HG03280 (cell line): ENCODE data around the gene OSGIN1.
"Not testable (repeated sequence)": the region's sequence is repeated elsewhere in the genome, so short reads cannot be mapped to it uniquely, and the experiment has no call there.

Experiments
- ATAC-seq: cut with Tn5 transposase; IDR thresholded peaks from one replicate; pipeline ENCODE4 v1.9.1; 2021; ENCODE audit warnings: mild to moderate bottlenecking, moderate library complexity; ENCODE audit not compliant: unreplicated experiment

The OSGIN1 gene

GRCh38 chr16:83940119-83940518 is 12.9 kb upstream of the OSGIN1 start:
- no peak for ATAC-seq

- ATAC-seq: no peak
These were observed 12.2 kb upstream of the OSGIN1 start for GRCh38 chr16:83940630-83941378.

- ATAC-seq: not testable (repeated sequence)
These were observed 11.5 kb upstream of the OSGIN1 start for GRCh38 chr16:83941546-83941945.

GRCh38 chr16:83942074-83942473 is 11.0 kb upstream of the OSGIN1 start:
- no peak for ATAC-seq

- no peak for ATAC-seq
These were observed 10.1 kb upstream of the OSGIN1 start for GRCh38 chr16:83942815-83943515.

- no peak for ATAC-seq
These were observed 9.5 kb upstream of the OSGIN1 start for GRCh38 chr16:83943516-83944050.

GRCh38 chr16:83945587-83945986 is 7.5 kb upstream of the OSGIN1 start:
- no peak for ATAC-seq

GRCh38 chr16:83946154-83946780 is 6.8 kb upstream of the OSGIN1 start:
- no peak for ATAC-seq

GRCh38 chr16:83946781-83947566 is 6.1 kb upstream of the OSGIN1 start:
- no peak for ATAC-seq

- no peak for ATAC-seq
These were observed 5.3 kb upstream of the OSGIN1 start for GRCh38 chr16:83947642-83948234.

GRCh38 chr16:83948914-83949723 is 3.9 kb upstream of the OSGIN1 start:
- ATAC-seq: no peak

- no peak for ATAC-seq
These were observed 3.4 kb upstream of the OSGIN1 start for GRCh38 chr16:83949724-83950001.

- not testable (repeated sequence) for ATAC-seq
These were observed 2.1 kb upstream of the OSGIN1 start for GRCh38 chr16:83950862-83951399.

GRCh38 chr16:83951544-83951943 is 1.5 kb upstream of the OSGIN1 start:
- ATAC-seq: no peak

- peak; percentile 8 for ATAC-seq
These were observed 477 bp upstream of the OSGIN1 start for GRCh38 chr16:83952587-83952939.

- no peak for ATAC-seq
These were observed 946 bp downstream of the OSGIN1 start for GRCh38 chr16:83953796-83954576.

- ATAC-seq: no peak
These were observed 1.6 kb downstream of the OSGIN1 start for GRCh38 chr16:83954577-83955016.

- no peak for ATAC-seq
These were observed 2.4 kb downstream of the OSGIN1 start for GRCh38 chr16:83955218-83956130.
